GM12892 (cell line): ENCODE data around the gene GRK1.

Source experiments
- POLR2A ChIP-seq: IDR thresholded peaks from 2 replicates; pipeline ENCODE4 v1.6.1; 2011; ENCODE audit warnings: low read depth, low read length, control low read depth
- TAF1 ChIP-seq: IDR thresholded peaks from 2 replicates; pipeline ENCODE4 v1.6.1; 2011; ENCODE audit warnings: low read depth, mild to moderate bottlenecking, control low read depth, low read length, borderline replicate concordance

DNA sequence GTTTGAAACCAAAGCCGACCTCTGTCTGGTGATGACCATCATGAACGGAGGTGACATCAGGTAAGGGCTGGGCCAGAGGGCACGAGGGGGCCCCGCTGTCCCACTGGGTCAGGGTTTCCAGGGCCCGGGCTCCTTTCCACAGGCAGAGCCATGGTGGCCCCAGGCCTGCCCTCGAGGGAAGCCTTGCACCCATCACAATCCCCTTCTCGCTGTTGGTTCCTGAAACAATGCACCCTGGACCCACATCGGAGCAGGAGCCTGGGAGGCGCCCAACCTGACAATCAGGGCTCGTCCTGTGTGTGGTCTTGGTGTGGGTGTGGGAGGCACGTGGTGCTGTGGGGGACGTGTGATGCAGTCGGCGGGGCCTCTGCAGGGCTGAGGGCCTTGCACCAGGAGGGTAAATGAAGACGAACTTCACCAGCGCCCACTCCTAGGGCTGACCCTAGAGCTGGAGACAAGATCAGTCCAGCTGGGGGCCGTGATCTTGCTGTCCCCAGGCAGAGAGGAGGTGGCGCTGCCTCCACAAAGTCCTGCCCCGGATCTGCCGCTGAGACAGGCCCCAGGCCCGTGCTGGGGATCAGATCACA is 2.8 kb downstream of the GRK1 start:
- no peak for TF ChIP-seq POLR2A
- no peak for TF ChIP-seq TAF1
